Measurements from ENCODE around the gene SNX9. TPM values are rescaled to one million over a fixed set of nuclear protein-coding genes. Genes with fewer than 3 reads are reported as not detected.

SNX9 gene
- total RNA-seq, 2 experiments from 2014 or later = 46.6 to 48.5 TPM

- peaks cover 91% of the 10 kb centered on the region for H3K4me1 Mint-ChIP-seq (ENCODE audit: low read depth)
- ChIA-PET POLR2A (interaction anchor here (2.5 kb wide), 1 partner anchor 76 kb away, joined by 7 read pairs; no protein-coding TSS in a partner anchor), CTCF (no interaction called here)
- H3K4me1 ChIP-seq (ENCODE audit: insufficient read depth, low read length) = peaks cover 33% of the 10 kb centered on the region
- no peaks in the 10 kb centered on the region for H3K36me3 ChIP-seq (ENCODE audit: insufficient read depth, low read length)
- TF ChIP-seq, protein P1, sequence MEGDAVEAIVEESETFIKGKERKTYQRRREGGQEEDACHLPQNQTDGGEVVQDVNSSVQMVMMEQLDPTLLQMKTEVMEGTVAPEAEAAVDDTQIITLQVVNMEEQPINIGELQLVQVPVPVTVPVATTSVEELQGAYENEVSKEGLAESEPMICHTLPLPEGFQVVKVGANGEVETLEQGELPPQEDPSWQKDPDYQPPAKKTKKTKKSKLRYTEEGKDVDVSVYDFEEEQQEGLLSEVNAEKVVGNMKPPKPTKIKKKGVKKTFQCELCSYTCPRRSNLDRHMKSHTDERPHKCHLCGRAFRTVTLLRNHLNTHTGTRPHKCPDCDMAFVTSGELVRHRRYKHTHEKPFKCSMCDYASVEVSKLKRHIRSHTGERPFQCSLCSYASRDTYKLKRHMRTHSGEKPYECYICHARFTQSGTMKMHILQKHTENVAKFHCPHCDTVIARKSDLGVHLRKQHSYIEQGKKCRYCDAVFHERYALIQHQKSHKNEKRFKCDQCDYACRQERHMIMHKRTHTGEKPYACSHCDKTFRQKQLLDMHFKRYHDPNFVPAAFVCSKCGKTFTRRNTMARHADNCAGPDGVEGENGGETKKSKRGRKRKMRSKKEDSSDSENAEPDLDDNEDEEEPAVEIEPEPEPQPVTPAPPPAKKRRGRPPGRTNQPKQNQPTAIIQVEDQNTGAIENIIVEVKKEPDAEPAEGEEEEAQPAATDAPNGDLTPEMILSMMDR (IDR thresholded peaks at IDR 0.05) = no peak
- H3K27ac Mint-ChIP-seq = no peak overlapping the region
- H3K27ac ChIP-seq (ENCODE audit: low read depth in 1 of 2, low read length in 2 of 2) = no peak overlapping the region
- intact Hi-C loops (cut with DNase I, micrococcal nuclease) = no loop called here
- no peaks in the 10 kb centered on the region for H3K9me3 ChIP-seq (ENCODE audit: control insufficient read depth in 1 of 2, insufficient read depth in 1 of 2, low read length in 2 of 2)
- H3K4me3 ChIP-seq (ENCODE audit: low read length) = no peak overlapping the region
- ATAC-seq (ENCODE audit: poor library complexity) = no peak
- H3K9me3 Mint-ChIP-seq = no peaks in the 10 kb centered on the region
- no peaks in the 10 kb centered on the region for H3K27me3 Mint-ChIP-seq
- peaks cover 8% of the 10 kb centered on the region for H3K36me3 Mint-ChIP-seq (ENCODE audit: low read depth)
- DNase-seq = no peak
- no peak overlapping the region for H3K4me3 Mint-ChIP-seq
- H3K27me3 ChIP-seq (ENCODE audit: control insufficient read depth in 1 of 2, insufficient read depth in 2 of 2, low read length in 2 of 2) = no peaks in the 10 kb centered on the region
Measured at GRCh38 chr6:157838718-157839430, 15.8 kb downstream of the SNX9 start.

DNA sequence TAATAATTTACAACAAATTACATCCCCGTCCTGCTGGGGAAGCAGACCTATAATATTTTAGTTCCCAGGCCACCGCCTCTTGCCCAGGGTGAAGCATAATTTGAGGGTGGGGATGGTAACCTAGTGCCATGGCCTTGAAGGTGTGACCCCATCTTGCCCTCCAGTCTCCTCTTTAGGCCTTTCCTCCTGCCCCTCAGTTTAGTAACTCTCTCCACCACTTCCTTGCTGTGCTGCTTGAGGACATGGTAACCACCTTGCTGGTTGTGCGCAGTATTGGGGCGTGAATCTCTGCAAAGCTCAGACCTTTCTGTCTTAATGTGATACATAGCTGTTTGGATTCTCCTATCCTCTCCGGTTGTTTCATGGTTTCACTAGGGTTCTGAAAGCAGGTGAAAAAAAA lies 16.6 kb downstream of the SNX9 start:
- H3K36me3 Mint-ChIP-seq (ENCODE audit: low read depth) = peaks cover 8% of the 10 kb centered on the region
- ChIA-PET CTCF (no interaction called here), POLR2A (interaction anchor here (2.5 kb wide), 1 partner anchor 77 kb away, joined by 7 read pairs; no protein-coding TSS in a partner anchor)
- H3K4me1 ChIP-seq (ENCODE audit: insufficient read depth, low read length) = peaks cover 30% of the 10 kb centered on the region
- intact Hi-C loops (cut with DNase I, micrococcal nuclease) = no loop called here
- H3K27me3 Mint-ChIP-seq = no peaks in the 10 kb centered on the region
- no peaks in the 10 kb centered on the region for H3K9me3 ChIP-seq (ENCODE audit: control insufficient read depth in 1 of 2, insufficient read depth in 1 of 2, low read length in 2 of 2)
- H3K27me3 ChIP-seq (ENCODE audit: control insufficient read depth in 1 of 2, insufficient read depth in 2 of 2, low read length in 2 of 2) = no peaks in the 10 kb centered on the region
- H3K36me3 ChIP-seq (ENCODE audit: insufficient read depth, low read length) = no peaks in the 10 kb centered on the region
- no peak for DNase-seq
- H3K27ac ChIP-seq (ENCODE audit: low read depth in 1 of 2, low read length in 2 of 2) = no peak overlapping the region
- no peak overlapping the region for H3K27ac Mint-ChIP-seq
- H3K9me3 Mint-ChIP-seq = no peaks in the 10 kb centered on the region
- no peak overlapping the region for H3K4me3 ChIP-seq (ENCODE audit: low read length)
- TF ChIP-seq, protein P1 (IDR thresholded peaks at IDR 0.05) = no peak
- no peak for ATAC-seq (ENCODE audit: poor library complexity)
- H3K4me3 Mint-ChIP-seq = peak overlapping the region; percentile 13
- H3K4me1 Mint-ChIP-seq (ENCODE audit: low read depth) = peaks cover 91% of the 10 kb centered on the region

DNA sequence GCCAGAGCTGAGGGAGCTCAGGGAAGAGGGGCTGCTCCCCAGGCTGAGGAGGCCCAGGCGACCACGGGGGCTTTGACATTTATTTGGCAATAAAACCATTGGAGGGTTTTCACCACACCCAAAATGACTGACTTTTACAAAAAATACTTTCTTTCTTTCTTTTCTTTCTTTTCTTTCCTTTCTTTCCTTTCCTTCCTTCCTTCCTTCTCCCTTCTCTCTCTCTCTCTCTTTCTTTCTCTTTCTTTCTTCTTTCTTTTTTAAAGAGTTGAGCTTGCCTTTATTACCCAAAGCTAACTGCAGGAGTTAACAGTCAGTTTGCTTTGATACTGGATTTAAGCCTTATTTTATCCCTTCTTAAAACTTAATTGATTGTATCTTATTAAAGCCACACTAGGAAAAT lies 17.2 kb downstream of the SNX9 start:
- Mint-ChIP-seq H3K4me1 (ENCODE audit: low read depth) (peaks cover 91% of the 10 kb centered on the region), H3K36me3 (ENCODE audit: low read depth) (peaks cover 9% of the 10 kb centered on the region), H3K27me3 (no peaks in the 10 kb centered on the region), H3K27ac (no peak overlapping the region), H3K9me3 (no peaks in the 10 kb centered on the region), H3K4me3 (no peak overlapping the region)
- POLR2A ChIA-PET = interaction anchor here (0.6 kb wide), 1 partner anchor 478 kb away, joined by 3 read pairs; no protein-coding TSS in a partner anchor
- no peak overlapping the region for H3K27ac ChIP-seq (ENCODE audit: low read depth in 1 of 2, low read length in 2 of 2)
- H3K36me3 ChIP-seq (ENCODE audit: insufficient read depth, low read length) = no peaks in the 10 kb centered on the region
- CTCF ChIA-PET = interaction anchor here (1.4 kb wide), 1 partner anchor 11 kb away, joined by 4 read pairs; no protein-coding TSS in a partner anchor
- H3K27me3 ChIP-seq (ENCODE audit: control insufficient read depth in 1 of 2, insufficient read depth in 2 of 2, low read length in 2 of 2) = no peaks in the 10 kb centered on the region
- no peak overlapping the region for H3K4me3 ChIP-seq (ENCODE audit: low read length)
- peaks cover 26% of the 10 kb centered on the region for H3K4me1 ChIP-seq (ENCODE audit: insufficient read depth, low read length)
- DNase-seq (no peak), ATAC-seq (ENCODE audit: poor library complexity) (no peak)
- intact Hi-C loops (cut with DNase I, micrococcal nuclease) = no loop called here
- TF ChIP-seq, protein P1 (IDR thresholded peaks at IDR 0.05) = no peak
- no peaks in the 10 kb centered on the region for H3K9me3 ChIP-seq (ENCODE audit: control insufficient read depth in 1 of 2, insufficient read depth in 1 of 2, low read length in 2 of 2)
